ENCODE measurements around the gene ABHD2. TPM values are rescaled to one million over a fixed set of nuclear protein-coding genes. Genes with fewer than 3 reads are reported as not detected.

Gene ABHD2
- polyA plus RNA-seq, 4 donors = 6.7 to 33.6 (median 18.8) TPM

GRCh38 chr15:89170364-89170763 is 82.1 kb downstream of the ABHD2 start:
- no peak overlapping the region for H3K4me3 ChIP-seq (ENCODE audit: low read depth in 1 of 3, low read length in 3 of 3)
- no peaks in the 10 kb centered on the region for H3K9me3 ChIP-seq (ENCODE audit: control insufficient read depth in 2 of 2, insufficient read depth in 1 of 2, low read depth in 1 of 2, low read length in 1 of 2)
- WGBS, 3 donors = 93 to 99% (median 98%) methylated on average over 3 of the region's 3 CpGs
- peaks cover 0 to 7% (median 4%) of the 10 kb centered on the region in 3 donors for H3K4me1 ChIP-seq (ENCODE audit: control insufficient read depth in 3 of 3, insufficient read depth in 2 of 3, low read depth in 1 of 3, low read length in 2 of 3)
- no peaks in the 10 kb centered on the region for H3K27me3 ChIP-seq (ENCODE audit: control insufficient read depth in 3 of 3, insufficient read depth in 3 of 3, low read length in 3 of 3)
- FAIRE-seq (no peak), DNase-seq (no peak)
- no peak overlapping the region for H3K27ac ChIP-seq (ENCODE audit: low read depth in 1 of 3, low read length in 2 of 3)
- H3K36me3 ChIP-seq (ENCODE audit: control insufficient read depth in 3 of 3, insufficient read depth in 2 of 3, low read depth in 1 of 3, low read length in 3 of 3) = peaks cover 0 to 23% (median 4%) of the 10 kb centered on the region in 3 donors

GRCh38 chr15:89171136-89172072 is 83.1 kb downstream of the ABHD2 start:
- no peaks in the 10 kb centered on the region for H3K27me3 ChIP-seq (ENCODE audit: control insufficient read depth in 3 of 3, insufficient read depth in 3 of 3, low read length in 3 of 3)
- H3K36me3 ChIP-seq (ENCODE audit: control insufficient read depth in 3 of 3, insufficient read depth in 2 of 3, low read depth in 1 of 3, low read length in 3 of 3) = peaks cover 2 to 33% (median 9%) of the 10 kb centered on the region in 3 donors
- 67 to 68% (median 68%) methylated on average over 12 of the region's 12 CpGs for WGBS, 3 donors
- peaks cover 0 to 7% (median 0%) of the 10 kb centered on the region in 3 donors for H3K4me1 ChIP-seq (ENCODE audit: control insufficient read depth in 3 of 3, insufficient read depth in 2 of 3, low read depth in 1 of 3, low read length in 2 of 3)
- H3K9me3 ChIP-seq (ENCODE audit: control insufficient read depth in 2 of 2, insufficient read depth in 1 of 2, low read depth in 1 of 2, low read length in 1 of 2) = no peaks in the 10 kb centered on the region
- FAIRE-seq = no peak
- no peak overlapping the region for H3K27ac ChIP-seq (ENCODE audit: low read depth in 1 of 3, low read length in 2 of 3)
- DNase-seq = peak; percentile 58 to 70
- H3K4me3 ChIP-seq (ENCODE audit: low read depth in 1 of 3, low read length in 3 of 3) = no peak overlapping the region

- Histone ChIP-seq H3K27ac (ENCODE audit: low read depth in 1 of 3, low read length in 2 of 3) (no peak overlapping the region), H3K4me1 (ENCODE audit: control insufficient read depth in 3 of 3, insufficient read depth in 2 of 3, low read depth in 1 of 3, low read length in 2 of 3) (no peaks in the 10 kb centered on the region), H3K9me3 (ENCODE audit: control insufficient read depth in 2 of 2, insufficient read depth in 1 of 2, low read depth in 1 of 2, low read length in 1 of 2) (no peaks in the 10 kb centered on the region), H3K36me3 (ENCODE audit: control insufficient read depth in 3 of 3, insufficient read depth in 2 of 3, low read depth in 1 of 3, low read length in 3 of 3) (peaks cover 7 to 43% (median 13%) of the 10 kb centered on the region in 3 donors), H3K4me3 (ENCODE audit: low read depth in 1 of 3, low read length in 3 of 3) (no peak overlapping the region), H3K27me3 (ENCODE audit: control insufficient read depth in 3 of 3, insufficient read depth in 3 of 3, low read length in 3 of 3) (no peaks in the 10 kb centered on the region)
- whole genome bisulfite sequencing, 3 donors = 82 to 89% (median 88%) methylated on average over 2 of the region's 2 CpGs
- DNase-seq = no peak
- no peak for FAIRE-seq
Measured at GRCh38 chr15:89172921-89173320, 84.7 kb downstream of the ABHD2 start.

- H3K36me3 ChIP-seq (ENCODE audit: control insufficient read depth in 3 of 3, insufficient read depth in 2 of 3, low read depth in 1 of 3, low read length in 3 of 3) = peaks cover 7 to 53% (median 19%) of the 10 kb centered on the region in 3 donors
- FAIRE-seq (no peak), DNase-seq (no peak)
- H3K9me3 ChIP-seq (ENCODE audit: control insufficient read depth in 2 of 2, insufficient read depth in 1 of 2, low read depth in 1 of 2, low read length in 1 of 2) = no peaks in the 10 kb centered on the region
- H3K27me3 ChIP-seq (ENCODE audit: control insufficient read depth in 3 of 3, insufficient read depth in 3 of 3, low read length in 3 of 3) = no peaks in the 10 kb centered on the region
- H3K4me3 ChIP-seq (ENCODE audit: low read depth in 1 of 3, low read length in 3 of 3) = no peak overlapping the region
- 64 to 68% (median 66%) methylated on average over 5 of the region's 5 CpGs for WGBS, 3 donors
- no peak overlapping the region for H3K27ac ChIP-seq (ENCODE audit: low read depth in 1 of 3, low read length in 2 of 3)
- H3K4me1 ChIP-seq (ENCODE audit: control insufficient read depth in 3 of 3, insufficient read depth in 2 of 3, low read depth in 1 of 3, low read length in 2 of 3) = no peaks in the 10 kb centered on the region
Measured at GRCh38 chr15:89174476-89174875, 86.2 kb downstream of the ABHD2 start.

- FAIRE-seq (no peak), DNase-seq (no peak)
- H3K4me3 ChIP-seq (ENCODE audit: low read depth in 1 of 3, low read length in 3 of 3) = no peak overlapping the region
- H3K27ac ChIP-seq (ENCODE audit: low read depth in 1 of 3, low read length in 2 of 3) = no peak overlapping the region
- H3K4me1 ChIP-seq (ENCODE audit: control insufficient read depth in 3 of 3, insufficient read depth in 2 of 3, low read depth in 1 of 3, low read length in 2 of 3) = no peaks in the 10 kb centered on the region
- H3K27me3 ChIP-seq (ENCODE audit: control insufficient read depth in 3 of 3, insufficient read depth in 3 of 3, low read length in 3 of 3) = no peaks in the 10 kb centered on the region
- 83 to 84% (median 84%) methylated on average over 13 of the region's 13 CpGs for WGBS, 3 donors
- peaks cover 7 to 60% (median 19%) of the 10 kb centered on the region in 3 donors for H3K36me3 ChIP-seq (ENCODE audit: control insufficient read depth in 3 of 3, insufficient read depth in 2 of 3, low read depth in 1 of 3, low read length in 3 of 3)
- H3K9me3 ChIP-seq (ENCODE audit: control insufficient read depth in 2 of 2, insufficient read depth in 1 of 2, low read depth in 1 of 2, low read length in 1 of 2) = no peaks in the 10 kb centered on the region
Measured at GRCh38 chr15:89175617-89176191, 87.4 kb downstream of the ABHD2 start.

GRCh38 chr15:89177116-89177515 is 88.9 kb downstream of the ABHD2 start:
- Histone ChIP-seq H3K36me3 (ENCODE audit: control insufficient read depth in 3 of 3, insufficient read depth in 2 of 3, low read depth in 1 of 3, low read length in 3 of 3) (peaks cover 7 to 54% (median 19%) of the 10 kb centered on the region in 3 donors), H3K27ac (ENCODE audit: low read depth in 1 of 3, low read length in 2 of 3) (no peak overlapping the region), H3K4me1 (ENCODE audit: control insufficient read depth in 3 of 3, insufficient read depth in 2 of 3, low read depth in 1 of 3, low read length in 2 of 3) (no peaks in the 10 kb centered on the region), H3K27me3 (ENCODE audit: control insufficient read depth in 3 of 3, insufficient read depth in 3 of 3, low read length in 3 of 3) (no peaks in the 10 kb centered on the region), H3K4me3 (ENCODE audit: low read depth in 1 of 3, low read length in 3 of 3) (no peak overlapping the region), H3K9me3 (ENCODE audit: control insufficient read depth in 2 of 2, insufficient read depth in 1 of 2, low read depth in 1 of 2, low read length in 1 of 2) (no peaks in the 10 kb centered on the region)
- DNase-seq (no peak), FAIRE-seq (no peak)
- WGBS, 3 donors = 95 to 96% (median 96%) methylated on average over 12 of the region's 12 CpGs

- no peak for FAIRE-seq
- WGBS, 3 donors = 12 to 15% (median 13%) methylated on average over 6 of the region's 6 CpGs
- peaks cover 9 to 57% (median 19%) of the 10 kb centered on the region in 3 donors for H3K36me3 ChIP-seq (ENCODE audit: control insufficient read depth in 3 of 3, insufficient read depth in 2 of 3, low read depth in 1 of 3, low read length in 3 of 3)
Measured at GRCh38 chr15:89177633-89178306, 89.5 kb downstream of the ABHD2 start.

GRCh38 chr15:89178307-89178977 is 90.2 kb downstream of the ABHD2 start:
- H3K4me1 ChIP-seq (ENCODE audit: control insufficient read depth in 3 of 3, insufficient read depth in 2 of 3, low read depth in 1 of 3, low read length in 2 of 3) = no peaks in the 10 kb centered on the region
- no peak for FAIRE-seq
- DNase-seq = no peak
- H3K36me3 ChIP-seq (ENCODE audit: control insufficient read depth in 3 of 3, insufficient read depth in 2 of 3, low read depth in 1 of 3, low read length in 3 of 3) = peaks cover 9 to 55% (median 19%) of the 10 kb centered on the region in 3 donors
- H3K9me3 ChIP-seq (ENCODE audit: control insufficient read depth in 2 of 2, insufficient read depth in 1 of 2, low read depth in 1 of 2, low read length in 1 of 2) = no peaks in the 10 kb centered on the region
- no peak overlapping the region for H3K4me3 ChIP-seq (ENCODE audit: low read depth in 1 of 3, low read length in 3 of 3)
- no peak overlapping the region for H3K27ac ChIP-seq (ENCODE audit: low read depth in 1 of 3, low read length in 2 of 3)
- H3K27me3 ChIP-seq (ENCODE audit: control insufficient read depth in 3 of 3, insufficient read depth in 3 of 3, low read length in 3 of 3) = no peaks in the 10 kb centered on the region
- 91 to 94% (median 91%) methylated on average over 11 of the region's 11 CpGs for WGBS, 3 donors

More at GRCh38 chr15:89177633-89178306, 89.5 kb downstream of the ABHD2 start:
- Histone ChIP-seq H3K4me1 (ENCODE audit: control insufficient read depth in 3 of 3, insufficient read depth in 2 of 3, low read depth in 1 of 3, low read length in 2 of 3) (no peaks in the 10 kb centered on the region), H3K27ac (ENCODE audit: low read depth in 1 of 3, low read length in 2 of 3) (no peak overlapping the region), H3K4me3 (ENCODE audit: low read depth in 1 of 3, low read length in 3 of 3) (no peak overlapping the region), H3K27me3 (ENCODE audit: control insufficient read depth in 3 of 3, insufficient read depth in 3 of 3, low read length in 3 of 3) (no peaks in the 10 kb centered on the region), H3K9me3 (ENCODE audit: control insufficient read depth in 2 of 2, insufficient read depth in 1 of 2, low read depth in 1 of 2, low read length in 1 of 2) (no peaks in the 10 kb centered on the region)
- peak; percentile 68 to 81 for DNase-seq

Data from small intestine (tissue), 7 donors.